GM23248 (cell line): ENCODE measurements around the gene PRPF38A. TPM values are rescaled to one million over a fixed set of nuclear protein-coding genes. Genes with fewer than 3 reads are reported as not detected.
A peak's percentile ranks its signal among the peaks of the same experiment; 100 is the strongest.

Source experiments
- DNase-seq: peaks from one replicate; pipeline ENCODE4 v3.0.0-alpha.2; 2015
- H2AFZ ChIP-seq: fragments of 200-600 bp; sonication (generic); 2 replicates; pipeline ENCODE4 v1.6.1; 2016; ENCODE audit warnings: antibody characterized with exemption
- H3F3A ChIP-seq: fragments of 200-600 bp; sonication (generic); 2 replicates; pipeline ENCODE4 v1.6.1; 2016; ENCODE audit warnings: mild to moderate bottlenecking, antibody characterized with exemption, mixed run types; ENCODE audit not compliant: insufficient read depth
- H3K27ac ChIP-seq: fragments of 200-600 bp; sonication (generic); 2 replicates; pipeline ENCODE4 v1.5.1; 2016; ENCODE audit warnings: mild to moderate bottlenecking
- H3K27me3 ChIP-seq: fragments of 200-600 bp; sonication (generic); replicated peaks from 2 replicates; pipeline ENCODE4 v1.6.1; 2016; ENCODE audit warnings: mild to moderate bottlenecking; ENCODE audit not compliant: insufficient read depth
- H3K36me3 ChIP-seq: fragments of 200-600 bp; sonication (generic); 2 replicates; pipeline ENCODE4 v1.6.1; 2016; ENCODE audit warnings: low read depth, mild to moderate bottlenecking
- H3K4me1 ChIP-seq: fragments of 200-600 bp; sonication (generic); 2 replicates; pipeline ENCODE4 v1.6.1; 2016; ENCODE audit warnings: mild to moderate bottlenecking; ENCODE audit not compliant: insufficient read depth
- H3K4me2 ChIP-seq: fragments of 200-600 bp; sonication (generic); one replicate; pipeline ENCODE4 v1.6.1; 2016; ENCODE audit warnings: mild to moderate bottlenecking; ENCODE audit not compliant: unreplicated experiment
- H3K4me3 ChIP-seq: fragments of 200-600 bp; sonication (generic); 2 replicates; pipeline ENCODE4 v1.5.1; 2016; ENCODE audit warnings: mild to moderate bottlenecking
- H3K79me2 ChIP-seq: fragments of 200-600 bp; sonication (generic); 2 replicates; pipeline ENCODE4 v1.6.1; 2016; ENCODE audit warnings: mild to moderate bottlenecking; ENCODE audit not compliant: insufficient read depth
- H3K9ac ChIP-seq: fragments of 200-600 bp; sonication (generic); 2 replicates; pipeline ENCODE4 v1.6.1; 2016; ENCODE audit warnings: mild to moderate bottlenecking
- H3K9me2 ChIP-seq: fragments of 200-600 bp; sonication (generic); 2 replicates; pipeline ENCODE4 v1.6.1; 2016; ENCODE audit warnings: mixed run types, mild to moderate bottlenecking, moderate library complexity; ENCODE audit not compliant: insufficient read depth
- H3K9me3 ChIP-seq: fragments of 200-600 bp; sonication (generic); one replicate; pipeline ENCODE4 v1.6.1; 2017; ENCODE audit warnings: low read depth
- H4K20me1 ChIP-seq: fragments of 200-600 bp; sonication (generic); 2 replicates; pipeline ENCODE4 v1.6.0; 2016; ENCODE audit not compliant: insufficient read depth
- EZH2 ChIP-seq: fragments of 200-600 bp; sonication (generic); IDR thresholded peaks from 2 replicates; pipeline ENCODE4 v1.6.1; 2018; ENCODE audit warnings: antibody characterized with exemption, mild to moderate bottlenecking; ENCODE audit not compliant: insufficient read depth, poor library complexity, severe bottlenecking
- EZH2phosphoT487 ChIP-seq: fragments of 200-600 bp; sonication (generic); IDR thresholded peaks from 2 replicates; pipeline ENCODE4 v1.6.1; 2018; ENCODE audit warnings: antibody characterized with exemption, moderate library complexity, mild to moderate bottlenecking, low read depth; ENCODE audit not compliant: insufficient read depth
- WGBS, 2 experiments: methylation state at CpG; one replicate each; pipeline ENCODE4 v1.1.6; 2015 to 2017; ENCODE audit warnings: low lambda C conversion rate in 2 of 2, low coverage in 1 of 2; ENCODE audit errors: missing lambda C conversion rate in 2 of 2; 5-methylcytosine and 5-hydroxymethylcytosine counted together
- in situ Hi-C: fragments of 300-500 bp; cut with MboI; formaldehyde crosslinking; loops from 2 replicates; pipeline ENCODE4 v1.15.0; 2020
- polyA plus RNA-seq: library from polyadenylated mRNA; unstranded; fragments of >200 nt; fragmentation: Nextera tagmentation; extraction: Ambion mirVana; gene quantifications from 2 replicates; pipeline ENCODE4 v1.2.1, GENCODE V29; 2016
- total RNA-seq: library from RNA; depleted of rRNA; stranded (reverse); fragments of >200 nt; shearing (Covaris generic); gene quantifications from 2 replicates; pipeline ENCODE4 v1.2.3, GENCODE V29; 2014

Gene PRPF38A
- total and polyA plus RNA-seq, 2 experiments from 2014 or later, result 6.1 to 27.0 TPM

GRCh38 chr1:52454779-52455178, 50.4 kb downstream of the PRPF38A start:
- Histone ChIP-seq H2AFZ (no peak overlapping the region), H3K4me1 (no peaks in the 10 kb centered on the region), H3K27ac (no peak overlapping the region), H3F3A (no peaks in the 10 kb centered on the region), H3K36me3 (peaks cover 5% of the 10 kb centered on the region; the same call in 1 of the 2 replicates), H3K4me2 (no peak overlapping the region), H3K79me2 (no peaks in the 10 kb centered on the region), H4K20me1 (no peaks in the 10 kb centered on the region), H3K9me3 (no peaks in the 10 kb centered on the region), H3K27me3 (no peaks in the 10 kb centered on the region), H3K9me2 (no peaks in the 10 kb centered on the region; the same call in 1 of the 2 replicates), H3K4me3 (no peak overlapping the region), H3K9ac (no peak overlapping the region)
- WGBS, 2 experiments, result 91 to 95% methylated on average over 2 of the region's 2 CpGs
- in situ Hi-C loops, result no loop called here
- TF ChIP-seq EZH2phosphoT487, result no peak
- TF ChIP-seq EZH2, result no peak
- no peak for DNase-seq

- Histone ChIP-seq H3K36me3 (peaks cover 5% of the 10 kb centered on the region; the same call in 1 of the 2 replicates), H3K4me3 (no peak overlapping the region), H3K9me3 (no peaks in the 10 kb centered on the region), H3K9ac (no peak overlapping the region), H3K9me2 (no peaks in the 10 kb centered on the region; the same call in 1 of the 2 replicates), H3K79me2 (no peaks in the 10 kb centered on the region), H3K4me1 (no peaks in the 10 kb centered on the region), H3K4me2 (no peak overlapping the region), H3K27ac (no peak overlapping the region), H2AFZ (no peak overlapping the region), H4K20me1 (no peaks in the 10 kb centered on the region), H3K27me3 (no peaks in the 10 kb centered on the region), H3F3A (0 out of 2 replicates have a peak, but pooled peaks cover 2% of the 10 kb centered on the region)
- in situ Hi-C loops, result no loop called here
- DNase-seq, result peak; percentile 1
- TF ChIP-seq EZH2, result no peak
- no peak for TF ChIP-seq EZH2phosphoT487
- WGBS, 2 experiments, result 78 to 79% methylated on average over 2 of the region's 2 CpGs
Observed at GRCh38 chr1:52455686-52456085, 51.3 kb downstream of the PRPF38A start.

GRCh38 chr1:52460694-52461093, 56.3 kb downstream of the PRPF38A start:
- Histone ChIP-seq H3K4me1 (no peaks in the 10 kb centered on the region), H3F3A (0 out of 2 replicates have a peak, but pooled peaks cover 4% of the 10 kb centered on the region), H3K36me3 (peaks cover 5% of the 10 kb centered on the region; the same call in 1 of the 2 replicates), H3K4me3 (no peak overlapping the region), H3K9ac (no peak overlapping the region), H3K27ac (no peak overlapping the region), H3K27me3 (no peaks in the 10 kb centered on the region), H3K4me2 (no peak overlapping the region), H3K79me2 (no peaks in the 10 kb centered on the region), H3K9me3 (no peaks in the 10 kb centered on the region), H3K9me2 (no peaks in the 10 kb centered on the region), H4K20me1 (no peaks in the 10 kb centered on the region), H2AFZ (no peak overlapping the region)
- DNase-seq, result peak; percentile 65
- 79 to 86% methylated on average over 1 of the region's 1 CpG for WGBS, 2 experiments
- TF ChIP-seq EZH2phosphoT487, result no peak
- TF ChIP-seq EZH2, result no peak
- in situ Hi-C loops, result no loop called here

GRCh38 chr1:52461821-52462220, 57.4 kb downstream of the PRPF38A start:
- Histone ChIP-seq H3K4me2 (no peak overlapping the region), H3K4me3 (no peak overlapping the region), H4K20me1 (no peaks in the 10 kb centered on the region), H3K36me3 (peaks cover 5% of the 10 kb centered on the region; the same call in 1 of the 2 replicates), H3K27me3 (no peaks in the 10 kb centered on the region), H2AFZ (no peak overlapping the region), H3F3A (0 out of 2 replicates have a peak, but pooled peaks cover 4% of the 10 kb centered on the region), H3K79me2 (no peaks in the 10 kb centered on the region), H3K9me3 (no peaks in the 10 kb centered on the region), H3K27ac (no peak overlapping the region), H3K9me2 (no peaks in the 10 kb centered on the region), H3K4me1 (no peaks in the 10 kb centered on the region), H3K9ac (no peak overlapping the region)
- in situ Hi-C loops, result no loop called here
- TF ChIP-seq EZH2phosphoT487, result no peak
- TF ChIP-seq EZH2, result no peak
- no peak for DNase-seq
- WGBS, 2 experiments, result 87 to 100% methylated on average over 1 of the region's 1 CpG

GRCh38 chr1:52463891-52464290, 59.5 kb downstream of the PRPF38A start:
- Histone ChIP-seq H3K27me3 (no peaks in the 10 kb centered on the region), H3K9me3 (no peaks in the 10 kb centered on the region), H3K9me2 (no peaks in the 10 kb centered on the region), H3K4me1 (no peaks in the 10 kb centered on the region), H3K27ac (no peak overlapping the region), H4K20me1 (no peaks in the 10 kb centered on the region), H2AFZ (no peak overlapping the region), H3K9ac (no peak overlapping the region), H3K4me2 (no peak overlapping the region), H3K36me3 (no peaks in the 10 kb centered on the region), H3K4me3 (no peak overlapping the region), H3F3A (0 out of 2 replicates have a peak, but pooled peaks cover 4% of the 10 kb centered on the region), H3K79me2 (no peaks in the 10 kb centered on the region)
- DNase-seq, result no peak
- 84 to 93% methylated on average over 5 of the region's 5 CpGs for WGBS, 2 experiments
- in situ Hi-C loops, result no loop called here
- TF ChIP-seq EZH2phosphoT487 (no peak), EZH2 (no peak)
